ENCODE measurements around the gene CCDC38. TPM values are rescaled to one million over a fixed set of nuclear protein-coding genes. Genes with fewer than 3 reads are reported as not detected.

CCDC38 gene
- polyA plus RNA-seq, 1 donor from 2014 or later, result not detected

- H3K4me1 Mint-ChIP-seq, result no peaks in the 10 kb centered on the region
- no peaks in the 10 kb centered on the region for H3K36me3 Mint-ChIP-seq
- H3K9me3 Mint-ChIP-seq, result no peaks in the 10 kb centered on the region
- H3K27ac Mint-ChIP-seq, result no peak overlapping the region
- H3K27me3 Mint-ChIP-seq, result no peaks in the 10 kb centered on the region
- H3K4me3 Mint-ChIP-seq, result no peak overlapping the region
These were observed 60.3 kb downstream of the CCDC38 start for GRCh38 chr12:95882080-95882479.

DNA sequence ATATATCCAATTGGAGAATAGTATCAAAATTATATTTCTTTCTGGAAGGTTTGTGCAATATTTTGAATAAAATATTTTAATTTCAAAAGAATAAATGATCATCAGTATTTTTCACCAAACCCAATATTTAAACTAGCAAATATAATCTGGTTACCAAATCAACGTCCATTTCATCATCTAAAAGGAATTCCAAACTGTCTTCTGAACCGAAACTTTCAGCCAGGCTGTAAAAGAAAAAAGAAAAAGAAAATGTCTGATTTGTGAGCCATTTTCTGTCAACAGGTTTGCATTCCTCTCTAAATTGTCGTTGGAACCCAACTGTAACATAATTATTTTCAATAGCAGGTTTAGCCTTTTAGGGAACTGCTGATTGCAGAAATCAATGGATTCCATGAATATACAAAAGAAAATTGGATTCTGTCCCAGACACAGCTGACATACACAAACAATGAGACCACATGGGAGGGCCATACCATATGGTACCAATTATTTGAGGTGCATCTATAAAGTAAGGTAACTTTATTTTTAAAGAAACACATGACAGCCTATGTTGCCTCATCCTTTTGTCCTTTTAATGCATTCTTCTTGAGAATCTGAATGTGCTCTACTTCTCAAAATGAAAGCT is 61.0 kb downstream of the CCDC38 start:
- no peaks in the 10 kb centered on the region for H3K27me3 Mint-ChIP-seq
- H3K27ac Mint-ChIP-seq, result no peak overlapping the region
- no peak overlapping the region for H3K4me3 Mint-ChIP-seq

GRCh38 chr12:95880895-95881294 is 61.5 kb downstream of the CCDC38 start:
- Mint-ChIP-seq H3K9me3 (peaks cover 0 to 2% (median 0%) of the 10 kb centered on the region in 3 donors), H3K27me3 (no peaks in the 10 kb centered on the region), H3K36me3 (no peaks in the 10 kb centered on the region), H3K4me1 (no peaks in the 10 kb centered on the region), H3K4me3 (no peak overlapping the region), H3K27ac (no peak overlapping the region)

More for the DNA sequence above, 61.0 kb downstream of the CCDC38 start:
- Mint-ChIP-seq H3K4me1 (no peaks in the 10 kb centered on the region), H3K36me3 (no peaks in the 10 kb centered on the region), H3K9me3 (no peaks in the 10 kb centered on the region)

GRCh38 chr12:95877622-95878021 is 64.8 kb downstream of the CCDC38 start:
- H3K4me3 Mint-ChIP-seq, result no peak overlapping the region

GRCh38 chr12:95874452-95874851 is 68.0 kb downstream of the CCDC38 start:
- H3K27ac Mint-ChIP-seq, result no peak overlapping the region
- peaks cover 1 to 3% (median 1%) of the 10 kb centered on the region in 3 donors for H3K4me1 Mint-ChIP-seq
- H3K9me3 Mint-ChIP-seq, result peaks cover 0 to 2% (median 0%) of the 10 kb centered on the region in 3 donors
- H3K36me3 Mint-ChIP-seq, result peaks cover 18% of the 10 kb centered on the region
- no peak overlapping the region for H3K4me3 Mint-ChIP-seq
- no peaks in the 10 kb centered on the region for H3K27me3 Mint-ChIP-seq

More at GRCh38 chr12:95877622-95878021, 64.8 kb downstream of the CCDC38 start:
- no peaks in the 10 kb centered on the region for H3K4me1 Mint-ChIP-seq
- no peaks in the 10 kb centered on the region for H3K27me3 Mint-ChIP-seq
- H3K9me3 Mint-ChIP-seq, result peaks cover 0 to 2% (median 0%) of the 10 kb centered on the region in 3 donors
- peaks cover 11% of the 10 kb centered on the region for H3K36me3 Mint-ChIP-seq
- no peak overlapping the region for H3K27ac Mint-ChIP-seq

DNA sequence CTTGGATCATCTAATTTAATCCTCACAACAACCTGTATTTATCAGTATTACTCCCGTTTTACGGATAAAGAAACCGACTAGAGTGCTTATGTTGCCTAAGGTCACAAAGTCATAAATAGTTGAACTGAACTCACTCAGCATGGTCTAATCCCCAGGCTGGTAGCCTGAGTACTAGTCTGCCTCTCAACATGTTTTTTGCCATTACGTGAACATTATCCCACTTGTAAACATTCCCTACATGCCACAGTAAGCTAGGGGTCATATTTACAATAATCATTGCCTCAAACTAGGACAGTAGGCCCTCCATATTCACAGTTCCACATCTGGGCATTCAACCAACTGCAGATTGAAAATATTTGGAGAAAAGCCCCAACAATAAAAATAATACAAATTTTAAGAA is 71.5 kb downstream of the CCDC38 start:
- H3K4me1 Mint-ChIP-seq, result peaks cover 12 to 19% (median 12%) of the 10 kb centered on the region in 3 donors
- H3K9me3 Mint-ChIP-seq, result no peaks in the 10 kb centered on the region
- no peaks in the 10 kb centered on the region for H3K27me3 Mint-ChIP-seq
- no peak overlapping the region for H3K4me3 Mint-ChIP-seq
- no peak overlapping the region for H3K27ac Mint-ChIP-seq
- peaks cover 18% of the 10 kb centered on the region for H3K36me3 Mint-ChIP-seq

DNA sequence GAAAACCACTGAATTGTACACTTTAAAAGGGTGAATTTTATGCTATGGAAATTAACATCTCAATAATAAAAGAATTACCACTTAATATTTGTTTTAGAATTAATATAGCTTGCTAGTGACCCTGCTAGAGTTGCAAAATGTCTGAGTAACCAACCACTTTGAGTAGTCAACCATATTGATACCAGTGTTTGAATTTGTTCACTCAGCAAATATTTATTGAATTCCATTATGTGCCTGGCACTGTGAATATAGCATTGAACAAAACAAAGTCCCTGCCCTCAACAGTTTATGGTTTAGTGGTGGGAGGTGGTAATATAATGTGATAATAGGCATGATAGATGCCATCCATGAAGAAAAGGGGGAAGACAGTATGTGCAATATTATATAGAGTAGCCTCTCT is 79.1 kb downstream of the CCDC38 start:
- Mint-ChIP-seq H3K27ac (no peak overlapping the region), H3K36me3 (peaks cover 11% of the 10 kb centered on the region), H3K4me1 (peaks cover 6 to 15% (median 13%) of the 10 kb centered on the region in 3 donors), H3K27me3 (no peaks in the 10 kb centered on the region), H3K9me3 (no peaks in the 10 kb centered on the region), H3K4me3 (no peak overlapping the region)

DNA sequence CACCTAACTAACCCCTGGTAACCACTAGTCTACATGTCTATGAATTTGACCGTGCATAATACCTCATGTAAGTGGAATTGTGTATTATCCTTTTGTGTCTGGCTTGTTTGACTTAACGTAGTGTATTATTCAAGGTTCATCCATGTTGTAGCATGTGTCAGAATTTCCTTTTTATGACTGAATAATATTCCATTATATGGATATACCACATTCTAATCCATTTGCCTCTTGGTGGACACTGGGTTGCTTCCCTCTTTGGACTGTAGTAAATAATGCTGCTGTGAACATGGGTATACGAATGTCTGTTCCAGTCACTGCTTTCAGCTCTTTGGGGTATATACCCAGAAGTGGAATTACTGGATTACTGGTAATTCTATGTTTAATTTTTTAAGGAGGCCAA is 80.4 kb downstream of the CCDC38 start:
- Mint-ChIP-seq H3K27ac (no peak overlapping the region), H3K9me3 (no peaks in the 10 kb centered on the region), H3K27me3 (peaks cover 2% of the 10 kb centered on the region), H3K4me1 (peaks cover 8 to 16% (median 14%) of the 10 kb centered on the region in 3 donors), H3K36me3 (peaks cover 11% of the 10 kb centered on the region), H3K4me3 (no peak overlapping the region)

DNA sequence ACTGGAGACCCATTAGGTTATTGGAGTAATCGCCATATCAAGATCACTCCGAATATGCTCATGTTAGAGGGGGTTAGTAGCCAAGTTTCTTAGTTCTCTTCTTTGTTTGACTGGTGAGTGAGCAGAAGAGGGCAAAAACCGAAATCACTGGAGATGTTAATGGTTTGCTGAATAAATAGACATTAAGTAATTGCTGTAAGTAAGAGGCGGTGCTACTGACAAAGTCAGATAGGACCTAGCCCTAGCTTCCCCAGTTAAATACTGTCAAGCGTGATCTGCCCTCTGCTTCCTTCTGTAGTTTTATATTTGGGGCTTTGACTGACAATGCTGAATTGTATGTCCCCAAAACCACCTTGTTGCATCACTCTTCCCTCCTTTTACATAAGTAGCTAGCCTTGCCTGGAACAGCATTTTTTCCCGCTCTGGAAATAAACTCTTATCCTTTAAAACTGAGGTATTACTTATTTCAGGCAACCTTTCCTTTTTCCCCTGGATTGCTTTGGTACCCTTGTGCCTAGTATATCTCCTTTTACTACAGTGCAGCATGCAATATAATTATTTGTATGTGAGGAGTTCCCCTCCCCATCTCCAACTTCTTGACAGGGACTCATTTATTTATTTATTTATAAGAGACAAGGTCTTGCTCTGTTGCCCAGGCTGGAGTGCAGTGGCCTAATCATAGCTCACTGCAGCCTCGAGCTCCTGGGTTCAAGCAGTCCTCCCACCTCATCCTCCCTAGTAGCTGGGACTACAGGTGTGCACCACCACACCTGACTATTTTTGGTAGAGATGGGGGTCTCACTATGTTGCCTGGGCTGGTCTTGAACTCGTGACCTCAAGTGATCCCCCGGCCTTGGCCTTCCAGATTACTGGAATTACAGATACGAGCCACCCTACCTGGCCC is 82.2 kb downstream of the CCDC38 start:
- Mint-ChIP-seq H3K36me3 (peaks cover 11% of the 10 kb centered on the region), H3K4me1 (peaks cover 8 to 16% (median 14%) of the 10 kb centered on the region in 3 donors), H3K9me3 (no peaks in the 10 kb centered on the region), H3K27ac (no peak overlapping the region), H3K27me3 (peaks cover 2% of the 10 kb centered on the region), H3K4me3 (peak overlapping the region in 1 of 4 donors; percentile 37)

DNA sequence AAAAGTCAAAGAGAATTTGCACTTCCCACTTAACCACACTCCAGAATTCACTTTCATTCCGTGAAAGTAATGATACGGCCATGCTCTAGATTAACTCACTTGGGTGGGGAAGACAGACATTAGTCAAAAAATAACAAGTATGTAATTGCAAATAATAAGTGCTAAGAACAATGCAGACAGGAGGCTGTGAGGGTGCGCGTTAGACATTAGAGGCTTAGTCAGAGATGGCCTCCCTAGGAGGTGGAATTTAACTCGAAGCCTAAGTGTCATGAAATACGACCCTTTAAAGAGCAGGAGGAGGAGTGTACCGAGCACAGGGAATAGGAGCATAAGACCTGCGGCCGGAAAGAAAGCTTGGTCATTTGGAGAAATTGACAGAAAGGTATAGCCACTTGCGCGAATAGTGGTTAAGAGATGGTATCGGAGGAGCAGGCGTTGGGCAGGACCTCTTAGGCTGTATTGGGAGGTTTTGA is 83.0 kb downstream of the CCDC38 start:
- H3K4me3 Mint-ChIP-seq, result no peak overlapping the region
- H3K27me3 Mint-ChIP-seq, result peaks cover 5% of the 10 kb centered on the region
- no peak overlapping the region for H3K27ac Mint-ChIP-seq
- H3K9me3 Mint-ChIP-seq, result no peaks in the 10 kb centered on the region
- peaks cover 8 to 16% (median 14%) of the 10 kb centered on the region in 3 donors for H3K4me1 Mint-ChIP-seq
- peaks cover 11% of the 10 kb centered on the region for H3K36me3 Mint-ChIP-seq

- Mint-ChIP-seq H3K4me3 (no peak within 1 kb of the TSS), H3K36me3 (peaks cover 9% of the 10 kb centered on the region), H3K4me1 (peaks cover 6 to 16% (median 11%) of the 10 kb centered on the region in 3 donors), H3K9me3 (no peaks in the 10 kb centered on the region), H3K27ac (no peak within 1 kb of the TSS), H3K27me3 (peaks cover 6% of the 10 kb centered on the region)
These were observed 83.7 kb downstream of the CCDC38 start, which contains the start of gene SNRPF for GRCh38 chr12:95858451-95859343. Gene SNRPF, plus strand, starts transcription at chr12:95858952. Its CDS starts 122 bp downstream, at chr12:95859074.

DNA sequence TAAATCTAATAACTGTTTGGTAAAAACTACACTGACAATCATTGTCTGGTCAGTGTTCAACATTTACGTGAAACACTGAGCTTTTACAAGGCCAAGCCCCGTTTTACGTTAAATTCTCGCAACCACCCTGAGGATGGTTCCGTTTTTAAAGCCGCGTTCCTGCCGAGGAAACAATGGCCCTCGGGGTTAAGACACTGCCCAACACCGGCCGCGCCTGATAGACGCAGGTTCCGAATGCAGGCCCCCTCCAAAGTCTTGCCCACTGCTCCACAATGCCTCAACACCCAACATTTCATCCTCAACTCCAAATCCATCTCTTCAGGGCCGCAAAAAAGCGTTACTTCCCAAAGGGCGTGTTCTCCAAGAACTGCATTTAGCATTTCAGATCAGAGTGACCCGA is 84.6 kb downstream of the CCDC38 start:
- Mint-ChIP-seq H3K27me3 (peaks cover 6% of the 10 kb centered on the region), H3K9me3 (no peaks in the 10 kb centered on the region), H3K36me3 (peaks cover 5% of the 10 kb centered on the region), H3K4me3 (no peak overlapping the region), H3K27ac (no peak overlapping the region), H3K4me1 (peaks cover 2 to 12% (median 11%) of the 10 kb centered on the region in 3 donors)

- Mint-ChIP-seq H3K4me3 (no peak overlapping the region), H3K36me3 (peaks cover 5% of the 10 kb centered on the region), H3K27ac (no peak overlapping the region), H3K9me3 (no peaks in the 10 kb centered on the region), H3K4me1 (peaks cover 2 to 12% (median 11%) of the 10 kb centered on the region in 3 donors), H3K27me3 (peaks cover 6% of the 10 kb centered on the region)
These were observed 85.3 kb downstream of the CCDC38 start for GRCh38 chr12:95857156-95857555.

- H3K4me3 Mint-ChIP-seq, result no peak overlapping the region
- no peak overlapping the region for H3K27ac Mint-ChIP-seq
- H3K36me3 Mint-ChIP-seq, result no peaks in the 10 kb centered on the region
- peaks cover 0 to 4% (median 2%) of the 10 kb centered on the region in 3 donors for H3K4me1 Mint-ChIP-seq
- peaks cover 5% of the 10 kb centered on the region for H3K27me3 Mint-ChIP-seq
- no peaks in the 10 kb centered on the region for H3K9me3 Mint-ChIP-seq
These were observed 90.3 kb downstream of the CCDC38 start for GRCh38 chr12:95852133-95852532.
